ENCODE data around the gene FIGNL2. TPM values are rescaled to one million over a fixed set of nuclear protein-coding genes. Genes with fewer than 3 reads are reported as not detected.
A peak's percentile ranks its signal among the peaks of the same experiment; 100 is the strongest.

The FIGNL2 gene
- total RNA-seq, 6 donors from 2014 or later: 0.22 to 1.5 (median 0.39) TPM; not detected in 1

GRCh38 chr12:51884676-51885229 is 36.2 kb upstream of the FIGNL2 start:
- no peaks in the 10 kb centered on the region for H3K36me3 ChIP-seq
- WGBS, 2 donors: 85 to 87% methylated on average over 11 of the region's 11 CpGs
- peak overlapping the region in 1 of 4 donors; percentile 50 for H3K27ac ChIP-seq
- no peak overlapping the region for H3K4me3 ChIP-seq
- no peaks in the 10 kb centered on the region for H3K9me3 ChIP-seq
- no peak for TF ChIP-seq CTCF (IDR thresholded peaks at IDR 0.05)
- no peak for TF ChIP-seq POLR2A (IDR thresholded peaks at IDR 0.05)
- TF ChIP-seq POLR2AphosphoS5 (IDR thresholded peaks at IDR 0.05): peak in 1 of 2 donors; percentile 40
- peak in 2 of 4 donors; percentile 48 to 52 for TF ChIP-seq EP300 (IDR thresholded peaks at IDR 0.05)
- no peaks in the 10 kb centered on the region for H3K27me3 ChIP-seq
- DNase-seq (no peak), ATAC-seq (ENCODE audit: low FRiP score in 2 of 2) (no peak)
- peaks cover 9 to 16% (median 15%) of the 10 kb centered on the region in 4 donors for H3K4me1 ChIP-seq

GRCh38 chr12:51883998-51884675 is 35.6 kb upstream of the FIGNL2 start:
- TF ChIP-seq CTCF (IDR thresholded peaks at IDR 0.05) (no peak), POLR2AphosphoS5 (IDR thresholded peaks at IDR 0.05) (no peak), POLR2A (IDR thresholded peaks at IDR 0.05) (no peak), EP300 (IDR thresholded peaks at IDR 0.05) (no peak)
- Histone ChIP-seq H3K4me1 (peaks cover 9 to 16% (median 15%) of the 10 kb centered on the region in 4 donors), H3K27ac (no peak overlapping the region), H3K4me3 (no peak overlapping the region), H3K9me3 (no peaks in the 10 kb centered on the region), H3K36me3 (no peaks in the 10 kb centered on the region), H3K27me3 (no peaks in the 10 kb centered on the region)
- no peak for DNase-seq
- no peak for ATAC-seq (ENCODE audit: low FRiP score in 2 of 2)
- 74 to 81% methylated on average over 4 of the region's 4 CpGs for WGBS, 2 donors

GRCh38 chr12:51883295-51883694 is 34.8 kb upstream of the FIGNL2 start:
- 67 to 95% methylated on average over 1 of the region's 1 CpG for WGBS, 2 donors
- no peak overlapping the region for H3K27ac ChIP-seq
- no peak overlapping the region for H3K4me3 ChIP-seq
- H3K4me1 ChIP-seq: peaks cover 9 to 16% (median 15%) of the 10 kb centered on the region in 4 donors
- DNase-seq (no peak), ATAC-seq (ENCODE audit: low FRiP score in 2 of 2) (no peak)
- H3K9me3 ChIP-seq: no peaks in the 10 kb centered on the region
- no peaks in the 10 kb centered on the region for H3K27me3 ChIP-seq
- H3K36me3 ChIP-seq: no peaks in the 10 kb centered on the region
- TF ChIP-seq CTCF (IDR thresholded peaks at IDR 0.05) (no peak), POLR2AphosphoS5 (IDR thresholded peaks at IDR 0.05) (no peak), EP300 (IDR thresholded peaks at IDR 0.05) (no peak), POLR2A (IDR thresholded peaks at IDR 0.05) (no peak)

- Histone ChIP-seq H3K27ac (no peak overlapping the region), H3K4me1 (no peaks in the 10 kb centered on the region), H3K27me3 (no peaks in the 10 kb centered on the region), H3K36me3 (no peaks in the 10 kb centered on the region), H3K9me3 (no peaks in the 10 kb centered on the region), H3K4me3 (no peak overlapping the region)
- ATAC-seq (ENCODE audit: low FRiP score in 2 of 2): no peak
- 93 to 95% methylated on average over 3 of the region's 3 CpGs for WGBS, 2 donors
- TF ChIP-seq CTCF (IDR thresholded peaks at IDR 0.05): no peak
- no peak for TF ChIP-seq POLR2A (IDR thresholded peaks at IDR 0.05)
- no peak for TF ChIP-seq EP300 (IDR thresholded peaks at IDR 0.05)
- no peak for TF ChIP-seq POLR2AphosphoS5 (IDR thresholded peaks at IDR 0.05)
- DNase-seq: no peak
These were observed 30.6 kb upstream of the FIGNL2 start for GRCh38 chr12:51879102-51879501.

Measured in upper lobe of left lung (tissue), 6 donors.